Measurements from ENCODE around the gene ECI1. TPM values are rescaled to one million over a fixed set of nuclear protein-coding genes. Genes with fewer than 3 reads are reported as not detected.

The ECI1 gene, protein sequence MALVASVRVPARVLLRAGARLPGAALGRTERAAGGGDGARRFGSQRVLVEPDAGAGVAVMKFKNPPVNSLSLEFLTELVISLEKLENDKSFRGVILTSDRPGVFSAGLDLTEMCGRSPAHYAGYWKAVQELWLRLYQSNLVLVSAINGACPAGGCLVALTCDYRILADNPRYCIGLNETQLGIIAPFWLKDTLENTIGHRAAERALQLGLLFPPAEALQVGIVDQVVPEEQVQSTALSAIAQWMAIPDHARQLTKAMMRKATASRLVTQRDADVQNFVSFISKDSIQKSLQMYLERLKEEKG
- 10 to 100 TPM; 31.9 to 64.4 (median 36.3) TPM for total RNA-seq
- polyA plus RNA-seq = 10 to 100 TPM; 51.1 to 72.5 TPM

DNA sequence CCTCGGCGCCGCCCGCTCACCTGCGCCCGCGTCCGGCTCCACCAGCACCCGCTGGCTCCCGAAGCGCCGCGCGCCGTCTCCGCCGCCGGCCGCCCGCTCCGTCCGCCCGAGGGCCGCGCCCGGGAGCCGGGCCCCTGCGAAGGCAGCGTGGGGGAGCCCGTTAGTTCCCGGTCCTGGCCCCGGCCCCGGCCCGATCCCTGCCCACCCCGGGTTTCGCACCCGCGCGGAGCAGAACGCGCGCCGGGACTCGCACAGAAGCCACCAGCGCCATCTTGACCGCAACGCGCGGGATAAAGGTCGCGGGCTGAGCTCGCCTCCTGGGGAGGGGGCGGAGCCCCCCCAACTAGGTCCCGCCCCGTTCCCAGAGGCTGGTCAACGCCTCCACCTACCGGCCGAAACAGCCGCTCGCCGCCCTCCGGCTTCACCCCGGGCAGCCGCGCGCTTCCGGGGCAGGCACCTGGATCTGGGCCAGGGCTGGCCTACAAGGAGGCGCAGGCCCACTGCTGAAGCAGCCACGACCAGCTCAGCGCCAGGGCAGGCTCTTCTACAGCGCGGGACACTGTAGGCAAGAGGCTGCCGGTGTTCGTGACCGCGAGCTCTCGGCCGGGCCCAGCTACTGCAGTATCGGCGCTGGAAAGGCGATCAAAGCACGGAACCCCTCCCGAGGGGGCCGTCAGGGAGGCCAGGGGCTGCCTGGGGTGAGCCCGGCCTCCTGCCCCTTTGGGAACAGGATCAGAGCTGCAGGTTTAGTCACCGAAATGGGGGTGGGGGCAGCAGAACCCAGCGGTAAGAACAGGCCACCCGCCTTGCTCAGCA lies at the start of gene ECI1:
Gene ECI1 (minus strand): TSS at position 292 of the 816 bp plus-strand sequence. CDS start 21 bp downstream, at position 271.
- no peaks in the 10 kb centered on the region for H3K9me3 ChIP-seq
- H3K36me3 ChIP-seq = peaks cover 0 to 39% (median 32%) of the 10 kb centered on the region in 3 donors
- TF ChIP-seq, protein P1, sequence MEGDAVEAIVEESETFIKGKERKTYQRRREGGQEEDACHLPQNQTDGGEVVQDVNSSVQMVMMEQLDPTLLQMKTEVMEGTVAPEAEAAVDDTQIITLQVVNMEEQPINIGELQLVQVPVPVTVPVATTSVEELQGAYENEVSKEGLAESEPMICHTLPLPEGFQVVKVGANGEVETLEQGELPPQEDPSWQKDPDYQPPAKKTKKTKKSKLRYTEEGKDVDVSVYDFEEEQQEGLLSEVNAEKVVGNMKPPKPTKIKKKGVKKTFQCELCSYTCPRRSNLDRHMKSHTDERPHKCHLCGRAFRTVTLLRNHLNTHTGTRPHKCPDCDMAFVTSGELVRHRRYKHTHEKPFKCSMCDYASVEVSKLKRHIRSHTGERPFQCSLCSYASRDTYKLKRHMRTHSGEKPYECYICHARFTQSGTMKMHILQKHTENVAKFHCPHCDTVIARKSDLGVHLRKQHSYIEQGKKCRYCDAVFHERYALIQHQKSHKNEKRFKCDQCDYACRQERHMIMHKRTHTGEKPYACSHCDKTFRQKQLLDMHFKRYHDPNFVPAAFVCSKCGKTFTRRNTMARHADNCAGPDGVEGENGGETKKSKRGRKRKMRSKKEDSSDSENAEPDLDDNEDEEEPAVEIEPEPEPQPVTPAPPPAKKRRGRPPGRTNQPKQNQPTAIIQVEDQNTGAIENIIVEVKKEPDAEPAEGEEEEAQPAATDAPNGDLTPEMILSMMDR (IDR thresholded peaks at IDR 0.05) = peak; percentile 52 to 74 (median 60)
- intact Hi-C loops (cut with DNase I) = loop anchor here in 1 of 3 donors (10.0 kb wide), 1 partner anchor 57 kb away; the partner anchor contains the start of gene CASKIN1
- DNase-seq (peak; percentile 96 to 99 (median 98)), ATAC-seq (peak; percentile 96 to 99 (median 98)), FAIRE-seq (peak; percentile 20)
- peaks cover 0 to 21% (median 8%) of the 10 kb centered on the region in 3 donors for H3K4me1 ChIP-seq
- 0 to 1% methylated on average over 72 to 88 of the region's 88 CpGs for WGBS, 2 donors
- H3K27ac ChIP-seq = peak within 1 kb of the TSS; percentile 67 to 89 (median 82)
- no peaks in the 10 kb centered on the region for H3K27me3 ChIP-seq
- peak within 1 kb of the TSS; percentile 51 to 65 (median 64) for H3K4me3 ChIP-seq

DNA sequence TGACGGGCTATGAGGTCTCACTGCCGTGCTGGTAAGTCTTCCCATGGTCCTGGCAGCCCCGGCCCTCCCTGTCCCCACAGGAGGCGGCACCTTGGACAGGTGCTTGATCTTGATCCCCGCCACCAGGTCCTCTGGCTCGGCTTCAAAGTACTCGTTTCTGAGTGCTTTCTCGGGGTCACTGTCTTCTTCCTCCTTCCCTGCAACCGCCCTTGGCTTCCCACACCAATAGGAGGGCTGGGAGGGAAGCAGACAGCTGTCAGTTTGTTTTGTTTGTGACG lies 48.5 kb upstream of the ECI1 start:
- ATAC-seq (no peak), DNase-seq (no peak), FAIRE-seq (no peak)
- H3K27me3 ChIP-seq = no peaks in the 10 kb centered on the region
- no peak overlapping the region for H3K4me3 ChIP-seq
- no peak overlapping the region for H3K27ac ChIP-seq
- H3K9me3 ChIP-seq = no peaks in the 10 kb centered on the region
- WGBS, 2 donors = 74 to 77% methylated on average over 10 of the region's 10 CpGs
- no peaks in the 10 kb centered on the region for H3K36me3 ChIP-seq
- intact Hi-C loops (cut with DNase I) = loop anchor here in 1 of 3 donors (10.0 kb wide), 1 partner anchor 195 kb away; no protein-coding TSS in a partner anchor
- no peaks in the 10 kb centered on the region for H3K4me1 ChIP-seq
- TF ChIP-seq, protein P1 (IDR thresholded peaks at IDR 0.05) = no peak

DNA sequence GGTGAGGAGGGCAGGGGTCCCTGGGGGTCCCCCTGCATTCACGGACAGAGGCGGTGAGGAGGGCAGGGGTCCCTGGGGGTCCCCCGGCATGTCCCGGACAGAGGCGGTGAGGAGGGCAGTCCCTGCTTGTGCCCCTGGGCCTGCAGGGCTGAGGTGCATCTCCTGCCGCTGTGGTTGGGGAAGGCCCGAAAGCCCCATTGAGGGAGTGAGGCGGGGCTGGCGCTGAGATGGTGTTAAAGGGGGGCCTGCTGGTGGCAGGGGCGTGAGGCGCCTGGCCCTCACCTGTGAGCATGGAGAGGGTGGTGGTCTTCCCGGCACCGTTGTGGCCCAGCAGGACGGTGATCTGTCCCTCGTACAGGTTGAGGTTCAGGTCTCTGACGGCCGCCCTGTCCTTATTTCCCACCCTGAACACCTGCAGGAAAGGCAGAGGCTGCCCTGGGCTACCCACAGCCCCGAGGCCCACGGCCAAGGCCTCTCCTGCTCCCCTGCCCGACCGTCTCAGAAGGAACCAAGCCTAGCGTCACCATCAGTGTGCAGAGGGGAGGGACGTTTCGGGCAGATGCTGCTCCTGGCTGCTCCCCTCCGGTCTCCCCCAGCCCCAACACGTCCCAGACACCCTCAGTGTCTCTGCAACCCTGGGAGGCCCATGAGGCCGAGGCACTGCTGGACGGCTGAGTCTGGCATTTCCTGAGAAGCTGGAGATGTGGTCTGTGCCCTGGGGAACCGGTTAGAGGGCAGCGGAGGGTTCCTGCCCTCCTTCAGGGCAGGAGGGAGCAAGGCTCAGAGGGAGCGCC lies 47.9 kb upstream of the ECI1 start:
- Histone ChIP-seq H3K4me3 (no peak overlapping the region), H3K9me3 (no peaks in the 10 kb centered on the region), H3K36me3 (no peaks in the 10 kb centered on the region), H3K27me3 (no peaks in the 10 kb centered on the region), H3K27ac (no peak overlapping the region), H3K4me1 (no peaks in the 10 kb centered on the region)
- FAIRE-seq = no peak
- DNase-seq = no peak
- no peak for ATAC-seq
- intact Hi-C loops (cut with DNase I) = no loop called here
- WGBS, 2 donors = 89% methylated on average over 25 to 31 of the region's 31 CpGs
- TF ChIP-seq, protein P1 (IDR thresholded peaks at IDR 0.05) = no peak

DNA sequence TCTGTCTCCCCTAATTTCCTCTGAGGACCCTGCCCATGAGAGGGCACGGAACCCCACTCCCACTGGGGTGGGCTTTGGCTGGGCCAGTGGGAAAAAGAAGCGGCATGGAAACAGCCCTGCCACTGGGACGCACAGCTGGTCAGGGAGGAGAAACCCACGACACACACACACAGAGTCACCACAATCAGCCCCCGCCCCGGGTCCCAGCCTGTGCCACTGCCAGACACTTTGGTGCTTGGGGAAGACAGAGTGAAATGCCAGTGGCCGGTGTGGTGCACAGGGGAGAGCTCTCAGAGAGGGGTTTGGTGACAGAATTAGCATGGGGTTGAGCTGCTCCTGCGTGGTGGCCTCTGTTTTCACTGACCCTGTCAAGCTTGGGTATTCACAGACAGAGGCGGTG lies 47.2 kb upstream of the ECI1 start:
- FAIRE-seq = no peak

More for the DNA sequence above, 47.2 kb upstream of the ECI1 start:
- no peaks in the 10 kb centered on the region for H3K27me3 ChIP-seq
- DNase-seq (no peak), ATAC-seq (no peak)
- intact Hi-C loops (cut with DNase I) = no loop called here
- no peaks in the 10 kb centered on the region for H3K36me3 ChIP-seq
- H3K9me3 ChIP-seq = no peaks in the 10 kb centered on the region
- TF ChIP-seq, protein P1 (IDR thresholded peaks at IDR 0.05) = no peak
- H3K4me3 ChIP-seq = no peak overlapping the region
- H3K27ac ChIP-seq = no peak overlapping the region
- no peaks in the 10 kb centered on the region for H3K4me1 ChIP-seq
- WGBS, 2 donors = 90% methylated on average over 9 of the region's 9 CpGs
